ENCODE results near the gene PRPF6. TPM values are rescaled to one million over a fixed set of nuclear protein-coding genes. Genes with fewer than 3 reads are reported as not detected.
A peak's percentile ranks its signal among the peaks of the same experiment; 100 is the strongest.

Gene PRPF6
- total and polyA plus RNA-seq, 2 of the 13 experiments (the other 11 are each of a cell fraction or from before 2014, with no cell fraction given): 63.7 to 101 TPM

- 0 out of 2 replicates have a peak, but pooled peaks have one; percentile 36 for TF ChIP-seq DRAP1 (CRISPR knock-in tag; IDR thresholded peaks at IDR 0.05)
- no peak for TF ChIP-seq MLXIP (CRISPR knock-in tag; IDR thresholded peaks at IDR 0.05; ENCODE audit: borderline replicate concordance)
- no peak for TF ChIP-seq SKI (IDR thresholded peaks at IDR 0.05; ENCODE audit: partially characterized antibody)
- TF ChIP-seq SPEN (CRISPR knock-in tag; IDR thresholded peaks at IDR 0.05; ENCODE audit: low read depth): peak; percentile 3
- TF ChIP-seq ZFX (CRISPR knock-in tag; IDR thresholded peaks at IDR 0.05; ENCODE audit: low read depth): peak; percentile 11; the same call in 1 of the 2 replicates
- TF ChIP-seq ZFP36L2 (CRISPR knock-in tag; IDR thresholded peaks at IDR 0.05): no peak
- no peak for TF ChIP-seq ZZZ3 (CRISPR knock-in tag; IDR thresholded peaks at IDR 0.05; ENCODE audit: borderline replicate concordance)
- TF ChIP-seq RCOR2 (CRISPR knock-in tag; IDR thresholded peaks at IDR 0.05): no peak
- TF ChIP-seq PRDM10 (CRISPR knock-in tag; IDR thresholded peaks at IDR 0.05; ENCODE audit: low read depth): no peak
- peak; percentile 32; the same call in 1 of the 2 replicates for TF ChIP-seq THRA (CRISPR knock-in tag; IDR thresholded peaks at IDR 0.05; ENCODE audit: borderline replicate concordance)
- TF ChIP-seq FLYWCH1 (CRISPR knock-in tag; IDR thresholded peaks at IDR 0.05): no peak
- no peak; the same call in 1 of the 2 replicates for TF ChIP-seq ZNF30 (CRISPR knock-in tag; IDR thresholded peaks at IDR 0.05)
- 0 out of 2 replicates have a peak, but pooled peaks have one; percentile 28 for TF ChIP-seq PAX8 (CRISPR knock-in tag; IDR thresholded peaks at IDR 0.05; ENCODE audit: borderline replicate concordance)
- TF ChIP-seq ZSCAN31 (CRISPR knock-in tag; IDR thresholded peaks at IDR 0.05; ENCODE audit: low read depth): peak; percentile 59; the same call in 1 of the 2 replicates
- TF ChIP-seq KDM5A (IDR thresholded peaks at IDR 0.05; ENCODE audit: borderline replicate concordance, low read length): 0 out of 2 replicates have a peak, but pooled peaks have one; percentile 52
- TF ChIP-seq ZBTB20 (CRISPR knock-in tag; IDR thresholded peaks at IDR 0.05; ENCODE audit: borderline replicate concordance, low read depth): no peak
- no peak for TF ChIP-seq REPIN1 (CRISPR knock-in tag; IDR thresholded peaks at IDR 0.05; ENCODE audit: borderline replicate concordance, low read depth)
- no peak for TF ChIP-seq MED1 (CRISPR knock-in tag; IDR thresholded peaks at IDR 0.05)
- no peak for TF ChIP-seq SALL2 (CRISPR knock-in tag; IDR thresholded peaks at IDR 0.05)
- no peak for TF ChIP-seq CHD4 (IDR thresholded peaks at IDR 0.05; ENCODE audit: borderline replicate concordance, low read length)
These were observed 55.6 kb downstream of the PRPF6 start (continued) for GRCh38 chr20:64036346-64037198.

Data from HepG2 (cell line).